ENCODE measurements around the gene SEMA6B.

Gene SEMA6B

DNA sequence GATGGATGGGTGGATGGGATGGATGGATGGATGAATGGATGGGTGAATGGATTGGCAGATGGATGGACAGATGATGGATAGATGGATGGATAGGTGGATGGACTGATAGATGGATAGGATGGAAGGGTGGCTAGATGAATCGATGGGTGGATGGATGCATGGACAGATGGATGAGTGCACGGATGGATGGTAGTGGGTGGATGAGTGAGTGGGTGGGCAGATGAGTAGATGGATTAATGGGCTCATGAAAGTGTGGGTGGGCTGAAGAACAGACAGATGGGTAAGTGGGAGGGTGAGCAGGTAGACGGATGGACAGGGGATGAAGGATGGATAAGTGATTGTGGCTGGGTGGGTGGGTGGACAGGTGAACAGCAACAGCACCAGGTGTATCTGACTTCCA is 5.7 kb downstream of the SEMA6B start:
- TF ChIP-seq TAF1 (IDR thresholded peaks at IDR 0.05; ENCODE audit: borderline replicate concordance, insufficient read depth, low read length) (no peak), POLR2AphosphoS5 (IDR thresholded peaks at IDR 0.05; ENCODE audit: low read depth, low read length) (no peak), FOXP2 (optimal IDR thresholded peaks at IDR 0.05; ENCODE audit: borderline replicate concordance, extremely low read depth, extremely low read length, insufficient read depth) (no peak), SIN3A (IDR thresholded peaks at IDR 0.05; ENCODE audit: borderline replicate concordance, insufficient read depth, low read length) (no peak), REST (IDR thresholded peaks at IDR 0.05; ENCODE audit: insufficient read depth in 1 of 2, low read depth in 2 of 2, low read length in 2 of 2) (no peak)

DNA sequence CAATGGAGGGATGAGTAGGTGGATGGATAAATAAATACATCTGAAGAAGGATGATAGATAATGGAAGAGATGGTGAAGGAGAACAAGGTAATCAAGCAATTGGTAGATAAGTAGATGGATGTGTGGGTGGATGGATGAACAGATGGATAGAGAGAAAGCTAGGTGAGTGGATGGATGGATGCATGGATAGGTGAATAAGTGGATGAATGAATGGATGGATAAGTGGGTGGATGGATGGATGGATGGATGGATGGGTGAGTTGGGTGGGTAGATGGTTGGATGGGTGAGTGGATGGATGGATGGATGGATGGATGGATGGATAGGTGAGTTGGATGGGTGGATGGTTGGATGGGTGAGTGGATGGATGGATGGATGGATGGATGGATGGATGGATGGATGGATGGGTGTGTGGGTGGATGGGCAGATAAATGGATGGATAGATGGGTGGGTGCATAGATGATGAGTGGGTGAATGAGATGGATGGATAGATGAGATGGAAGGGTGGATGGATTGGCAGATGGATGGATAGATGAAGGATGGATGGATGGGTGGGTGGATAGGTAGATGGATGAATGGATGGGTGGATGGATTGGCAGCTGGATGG is 6.3 kb downstream of the SEMA6B start:
- TF ChIP-seq SIN3A (IDR thresholded peaks at IDR 0.05; ENCODE audit: borderline replicate concordance, insufficient read depth, low read length) (no peak), REST (IDR thresholded peaks at IDR 0.05; ENCODE audit: insufficient read depth in 1 of 2, low read depth in 2 of 2, low read length in 2 of 2) (no peak), POLR2AphosphoS5 (IDR thresholded peaks at IDR 0.05; ENCODE audit: low read depth, low read length) (no peak), FOXP2 (optimal IDR thresholded peaks at IDR 0.05; ENCODE audit: borderline replicate concordance, extremely low read depth, extremely low read length, insufficient read depth) (no peak), TAF1 (IDR thresholded peaks at IDR 0.05; ENCODE audit: borderline replicate concordance, insufficient read depth, low read length) (no peak)

DNA sequence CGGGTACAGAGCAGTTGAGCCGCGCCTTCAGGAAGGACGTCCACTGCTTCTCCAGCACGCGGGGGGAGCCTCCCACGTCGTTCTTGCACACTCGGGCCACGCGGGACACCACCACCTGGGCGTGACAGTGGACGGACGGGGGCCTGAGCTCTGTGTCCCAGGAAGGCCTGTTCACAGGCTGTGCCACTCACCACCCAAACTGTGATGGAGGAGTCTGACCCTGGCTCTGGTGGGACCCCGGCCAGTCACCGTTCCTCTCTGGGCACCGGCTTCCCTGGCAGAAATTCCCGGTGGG is 7.0 kb downstream of the SEMA6B start:
- TF ChIP-seq POLR2AphosphoS5 (IDR thresholded peaks at IDR 0.05; ENCODE audit: low read depth, low read length), result no peak
- no peak for TF ChIP-seq SIN3A (IDR thresholded peaks at IDR 0.05; ENCODE audit: borderline replicate concordance, insufficient read depth, low read length)
- TF ChIP-seq TAF1 (IDR thresholded peaks at IDR 0.05; ENCODE audit: borderline replicate concordance, insufficient read depth, low read length), result no peak
- no peak for TF ChIP-seq FOXP2 (optimal IDR thresholded peaks at IDR 0.05; ENCODE audit: borderline replicate concordance, extremely low read depth, extremely low read length, insufficient read depth)
- no peak for TF ChIP-seq REST (IDR thresholded peaks at IDR 0.05; ENCODE audit: insufficient read depth in 1 of 2, low read depth in 2 of 2, low read length in 2 of 2)

- TF ChIP-seq POLR2AphosphoS5 (IDR thresholded peaks at IDR 0.05; ENCODE audit: low read depth, low read length) (no peak), FOXP2 (optimal IDR thresholded peaks at IDR 0.05; ENCODE audit: borderline replicate concordance, extremely low read depth, extremely low read length, insufficient read depth) (no peak), TAF1 (IDR thresholded peaks at IDR 0.05; ENCODE audit: borderline replicate concordance, insufficient read depth, low read length) (no peak), REST (IDR thresholded peaks at IDR 0.05; ENCODE audit: insufficient read depth in 1 of 2, low read depth in 2 of 2, low read length in 2 of 2) (no peak), SIN3A (IDR thresholded peaks at IDR 0.05; ENCODE audit: borderline replicate concordance, insufficient read depth, low read length) (no peak)
Observed at GRCh38 chr19:4550479-4551050, 8.9 kb downstream of the SEMA6B start.
